LNCAP (cell line): ENCODE measurements around the gene KCNMA1.

Source experiments
- TF ChIP-seq, protein P1 (sequence below): fragments of 450-650 bp; IDR thresholded peaks from 2 replicates; pipeline ENCODE4 v1.5.1; 2017; ENCODE audit warnings: mild to moderate bottlenecking

The KCNMA1 gene

DNA sequence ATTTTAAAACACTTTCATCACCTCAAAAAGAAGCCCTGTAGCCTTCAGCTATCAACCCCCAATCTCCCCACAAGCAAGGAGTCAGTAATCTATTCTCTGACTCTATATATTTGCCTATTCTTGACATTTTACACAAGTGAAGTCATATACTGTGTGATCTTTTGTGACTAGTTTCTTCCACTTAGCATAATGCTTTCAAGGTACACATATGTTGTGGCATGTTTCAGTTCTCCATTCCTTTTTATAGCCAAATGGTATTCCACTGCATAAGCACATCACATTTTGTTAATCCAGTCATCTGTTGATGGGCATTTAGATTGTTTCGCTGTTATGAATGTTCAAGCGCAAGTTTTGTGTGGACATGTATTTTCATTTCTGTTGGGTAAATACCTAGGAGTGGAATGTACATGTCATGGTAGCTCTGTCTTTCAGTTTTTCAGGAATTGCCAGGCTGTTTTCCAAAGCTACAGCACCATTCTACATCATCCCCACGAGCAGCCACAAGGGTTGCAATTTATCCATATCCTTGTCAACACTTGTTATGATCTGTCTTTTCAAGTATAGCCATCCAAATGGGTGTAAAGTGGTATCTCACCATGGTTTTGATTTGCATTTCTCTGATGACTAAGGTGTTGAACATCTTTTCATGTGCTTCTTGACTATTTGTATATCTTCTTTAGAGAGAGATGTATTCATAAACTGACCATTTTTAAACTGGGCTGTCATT is 405.6 kb downstream of the KCNMA1 start:
- TF ChIP-seq, protein P1, sequence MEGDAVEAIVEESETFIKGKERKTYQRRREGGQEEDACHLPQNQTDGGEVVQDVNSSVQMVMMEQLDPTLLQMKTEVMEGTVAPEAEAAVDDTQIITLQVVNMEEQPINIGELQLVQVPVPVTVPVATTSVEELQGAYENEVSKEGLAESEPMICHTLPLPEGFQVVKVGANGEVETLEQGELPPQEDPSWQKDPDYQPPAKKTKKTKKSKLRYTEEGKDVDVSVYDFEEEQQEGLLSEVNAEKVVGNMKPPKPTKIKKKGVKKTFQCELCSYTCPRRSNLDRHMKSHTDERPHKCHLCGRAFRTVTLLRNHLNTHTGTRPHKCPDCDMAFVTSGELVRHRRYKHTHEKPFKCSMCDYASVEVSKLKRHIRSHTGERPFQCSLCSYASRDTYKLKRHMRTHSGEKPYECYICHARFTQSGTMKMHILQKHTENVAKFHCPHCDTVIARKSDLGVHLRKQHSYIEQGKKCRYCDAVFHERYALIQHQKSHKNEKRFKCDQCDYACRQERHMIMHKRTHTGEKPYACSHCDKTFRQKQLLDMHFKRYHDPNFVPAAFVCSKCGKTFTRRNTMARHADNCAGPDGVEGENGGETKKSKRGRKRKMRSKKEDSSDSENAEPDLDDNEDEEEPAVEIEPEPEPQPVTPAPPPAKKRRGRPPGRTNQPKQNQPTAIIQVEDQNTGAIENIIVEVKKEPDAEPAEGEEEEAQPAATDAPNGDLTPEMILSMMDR: no peak

DNA sequence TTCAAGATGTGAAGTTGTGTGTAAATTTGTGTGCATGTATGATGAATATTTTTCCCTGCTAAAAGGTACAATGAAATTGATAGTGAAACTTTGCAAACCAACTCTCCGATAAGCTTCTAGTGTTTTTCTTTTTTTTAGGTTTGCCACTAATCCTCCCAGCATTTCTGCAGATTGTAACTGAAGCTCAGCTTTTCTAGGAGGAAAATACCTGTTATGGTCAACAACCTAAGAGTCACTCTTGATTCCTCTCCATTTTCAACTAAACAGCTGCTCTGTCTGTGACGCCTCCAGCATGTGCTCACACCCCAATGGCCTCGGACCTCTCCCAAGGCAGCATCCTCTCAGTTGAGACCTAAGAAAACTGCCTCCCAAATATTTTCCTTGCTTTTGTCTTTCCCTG is 406.2 kb downstream of the KCNMA1 start:
- TF ChIP-seq, protein P1: no peak

DNA sequence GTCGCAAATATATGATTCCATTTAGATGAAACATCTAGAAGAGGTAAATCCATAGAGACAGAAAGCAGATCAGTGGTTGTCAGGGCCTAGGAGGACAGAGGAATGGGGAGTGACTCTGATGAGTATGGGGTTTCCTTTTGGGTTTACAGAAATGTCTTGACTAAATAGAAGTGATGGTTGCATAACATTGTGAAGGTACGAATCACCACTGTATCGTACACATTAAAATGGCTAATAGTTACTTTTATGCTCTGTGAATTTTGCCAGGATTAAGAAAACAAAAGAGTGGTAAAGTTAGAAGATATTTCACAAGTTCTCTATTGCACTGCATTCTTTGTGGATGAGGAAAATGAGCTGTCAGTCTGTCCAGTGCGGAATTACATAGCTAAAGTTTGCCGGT is 407.4 kb downstream of the KCNMA1 start:
- TF ChIP-seq, protein P1: no peak

DNA sequence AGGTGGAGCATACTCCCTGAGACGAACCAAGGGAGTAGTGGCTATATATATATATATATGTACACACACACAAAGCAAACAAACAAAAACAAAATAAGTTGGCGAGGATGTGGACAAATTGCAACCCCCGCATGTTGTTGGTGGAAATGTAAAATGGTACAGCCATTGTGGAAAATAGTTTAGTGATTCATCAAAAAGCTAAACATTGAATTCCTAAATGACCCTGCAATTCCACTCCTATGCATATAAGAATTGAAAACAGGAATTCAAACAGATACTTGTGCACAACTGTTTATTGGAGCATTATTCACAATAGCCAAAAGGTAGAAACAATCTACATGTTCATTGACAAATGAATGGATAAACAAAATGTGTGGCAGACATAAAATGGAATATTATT is 407.9 kb downstream of the KCNMA1 start:
- TF ChIP-seq, protein P1: no peak

DNA sequence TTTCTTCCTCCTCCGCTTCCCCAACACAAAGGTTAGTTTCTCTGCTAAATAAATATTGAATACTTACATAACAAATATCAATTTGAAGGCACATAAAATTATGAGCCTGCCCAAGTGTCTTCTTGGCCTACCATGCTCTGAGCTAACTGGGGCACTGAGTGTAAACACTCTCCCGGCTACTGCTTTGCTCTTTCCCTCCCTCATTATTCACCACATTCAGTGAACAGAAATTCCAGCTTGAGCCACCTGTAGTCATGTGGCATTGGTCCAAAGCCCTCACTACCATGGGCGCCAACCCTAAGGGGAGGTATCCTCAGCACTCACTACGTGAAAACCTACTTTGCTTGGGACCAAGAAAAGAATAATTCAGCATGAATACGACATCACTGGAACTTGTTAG is 409.0 kb downstream of the KCNMA1 start:
- TF ChIP-seq, protein P1: no peak

DNA sequence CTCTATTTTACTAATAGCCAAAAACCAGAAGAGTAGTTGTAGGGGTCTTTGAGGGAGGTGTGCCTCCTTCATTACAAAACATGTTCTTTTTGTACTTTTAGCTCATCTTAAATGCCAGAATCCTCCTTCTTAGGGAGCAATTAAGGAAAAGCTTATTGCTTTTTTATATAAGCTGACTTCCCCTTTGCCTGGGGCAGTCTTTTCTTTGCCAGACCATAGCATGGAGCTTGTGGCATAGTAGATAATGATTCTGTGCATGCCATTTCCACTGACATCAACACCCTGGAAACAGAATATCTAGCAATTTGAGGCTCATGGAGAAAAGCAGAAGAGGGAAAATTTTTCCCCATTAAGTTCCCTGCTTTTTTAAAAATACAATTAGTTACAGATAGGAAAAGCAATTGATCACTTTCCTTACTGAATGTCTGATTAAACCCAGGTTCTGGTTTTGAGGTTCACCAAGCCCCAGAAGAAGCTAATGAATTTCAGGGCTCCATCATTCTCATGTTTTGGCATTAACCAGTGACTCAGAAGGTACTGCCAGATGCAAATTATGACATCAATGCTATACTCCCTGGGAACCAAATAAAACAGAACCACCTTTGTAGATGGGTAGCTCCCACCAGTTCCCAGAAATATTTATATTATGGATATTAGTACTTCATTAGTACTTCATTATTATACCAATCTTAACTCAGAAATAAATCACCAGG is 410.6 kb downstream of the KCNMA1 start:
- TF ChIP-seq, protein P1: no peak

DNA sequence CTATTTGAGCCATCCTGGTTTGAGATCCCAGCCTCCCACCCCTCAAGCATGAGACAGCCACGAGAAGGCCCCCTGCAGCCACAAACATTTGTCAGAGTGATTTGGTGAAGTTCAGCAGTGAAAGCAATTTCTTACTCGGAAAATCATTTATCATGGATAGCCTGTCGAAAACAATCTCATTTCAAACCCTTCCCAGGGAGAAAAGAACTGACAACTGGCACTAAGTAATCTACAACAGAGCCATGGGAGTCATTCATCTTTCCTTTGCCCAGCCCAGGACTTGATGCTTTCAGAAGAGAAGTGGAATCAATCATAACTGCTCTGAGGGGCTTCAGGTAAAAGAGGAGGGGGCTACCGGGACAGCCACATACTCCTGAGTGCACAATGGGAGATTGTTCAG is 411.2 kb downstream of the KCNMA1 start:
- TF ChIP-seq, protein P1: no peak
